OCI-LY7 (cell line): Measurements from ENCODE around the gene SRSF7. TPM values are rescaled to one million over a fixed set of nuclear protein-coding genes. Genes with fewer than 3 reads are reported as not detected.
A peak's percentile ranks its signal among the peaks of the same experiment; 100 is the strongest.

Source experiments
- BruUV-seq: library from RNA; stranded (reverse); fragments of 400-500 nt; replicated peaks from 2 replicates; lab custom pipeline; 2021; lab: Mats Ljungman, UMichigan
- CTCF ChIA-PET: fragments of 300-600 bp; sonication (Branson Sonifier 250); formaldehyde crosslinking; loops from one replicate; lab custom pipeline; 2022; ENCODE audit warnings: antibody characterized with exemption; ENCODE audit not compliant: unreplicated experiment; lab: Charles Lee
- POLR2A ChIA-PET: fragments of 300-600 bp; sonication (Branson Sonifier 250); formaldehyde crosslinking; loops from one replicate; lab custom pipeline; 2022; ENCODE audit warnings: antibody characterized with exemption; lab: Charles Lee
- DNase-seq: peaks from one replicate; pipeline ENCODE4 v3.0.0-alpha.2; 2015; ENCODE audit warnings: low spot score
- H2AFZ ChIP-seq: fragments of 200-600 bp; sonication (generic), shearing (Covaris generic); 2 replicates; pipeline ENCODE4 v1.6.1; 2014; ENCODE audit warnings: mild to moderate bottlenecking, antibody characterized with exemption, low read length, moderate library complexity
- H3K27ac ChIP-seq: fragments of 200-600 bp; sonication (generic); 2 replicates; pipeline ENCODE4 v1.5.1; 2014; ENCODE audit warnings: mixed run types, low read depth, mild to moderate bottlenecking, moderate library complexity, low read length, inconsistent platforms; ENCODE audit not compliant: poor library complexity, severe bottlenecking
- H3K36me3 ChIP-seq: fragments of 200-600 bp; sonication (generic); 2 replicates; pipeline ENCODE4 v1.6.1; 2014; ENCODE audit warnings: mild to moderate bottlenecking, antibody characterized with exemption, low read length, moderate library complexity, mixed read lengths; ENCODE audit not compliant: insufficient read depth
- H3K4me1 ChIP-seq: fragments of 200-600 bp; sonication (generic); 2 replicates; pipeline ENCODE4 v1.5.1; 2014; ENCODE audit warnings: mild to moderate bottlenecking, low read length; ENCODE audit not compliant: insufficient read depth, poor library complexity, severe bottlenecking
- H3K4me2 ChIP-seq: fragments of 200-600 bp; sonication (generic); 2 replicates; pipeline ENCODE4 v1.6.1; 2014; ENCODE audit warnings: mild to moderate bottlenecking, low read length
- H3K4me3 ChIP-seq: fragments of 200-600 bp; sonication (generic); 2 replicates; pipeline ENCODE4 v1.5.1; 2014; ENCODE audit warnings: mild to moderate bottlenecking, low read depth, low read length; ENCODE audit not compliant: poor library complexity, severe bottlenecking
- H3K79me2 ChIP-seq: fragments of 200-600 bp; sonication (generic); 2 replicates; pipeline ENCODE4 v1.6.1; 2016; ENCODE audit warnings: low read depth, mild to moderate bottlenecking, low read length, moderate library complexity, mixed read lengths; ENCODE audit not compliant: insufficient read depth
- H3K9me2 ChIP-seq: fragments of 200-600 bp; sonication (generic); 2 replicates; pipeline ENCODE4 v1.6.1; 2016; ENCODE audit warnings: mild to moderate bottlenecking, low read length, mixed read lengths; ENCODE audit not compliant: insufficient read depth
- H3K9me3 ChIP-seq: fragments of 200-600 bp; sonication (generic); 2 replicates; pipeline ENCODE4 v1.6.1; 2014; ENCODE audit warnings: mild to moderate bottlenecking, mixed run types, low read length, mixed read lengths
- H4K20me1 ChIP-seq: fragments of 200-600 bp; sonication (generic); 2 replicates; pipeline ENCODE4 v1.6.1; 2014; ENCODE audit warnings: mild to moderate bottlenecking, antibody characterized with exemption, low read length, moderate library complexity, mixed read lengths; ENCODE audit not compliant: insufficient read depth
- EZH2phosphoT487 ChIP-seq: fragments of 200-600 bp; sonication (generic); IDR thresholded peaks from 2 replicates; pipeline ENCODE4 v1.6.1; 2018; ENCODE audit warnings: low read depth, borderline replicate concordance, mild to moderate bottlenecking, mixed run types, antibody characterized with exemption, low read length, moderate library complexity, mixed read lengths
- intact Hi-C: fragments of 100-400 bp; cut with micrococcal nuclease; formaldehyde crosslinking; loops from one replicate; pipeline ENCODE4 v1.10.0; 2022; ENCODE audit not compliant: unreplicated experiment
- total RNA-seq, 2 experiments: library from RNA; depleted of rRNA in 1 of 2; stranded (reverse); fragments of >200 nt in 1 of 2; shearing (Covaris generic) in 1 of 2; gene quantifications; 2 replicates each; pipeline ENCODE4 v1.2.3, GENCODE V29; 2014 to 2022
- TF ChIP-seq, protein P1 (sequence below): fragments of 200-600 bp; sonication (generic); conservative IDR thresholded peaks from 2 replicates; pipeline ENCODE4 v1.5.1; 2014; ENCODE audit warnings: mild to moderate bottlenecking, antibody characterized with exemption, low read length, moderate library complexity, mixed read lengths

The SRSF7 gene
- total RNA-seq, 2 experiments from 2014 or later = 320 to 337 TPM

DNA sequence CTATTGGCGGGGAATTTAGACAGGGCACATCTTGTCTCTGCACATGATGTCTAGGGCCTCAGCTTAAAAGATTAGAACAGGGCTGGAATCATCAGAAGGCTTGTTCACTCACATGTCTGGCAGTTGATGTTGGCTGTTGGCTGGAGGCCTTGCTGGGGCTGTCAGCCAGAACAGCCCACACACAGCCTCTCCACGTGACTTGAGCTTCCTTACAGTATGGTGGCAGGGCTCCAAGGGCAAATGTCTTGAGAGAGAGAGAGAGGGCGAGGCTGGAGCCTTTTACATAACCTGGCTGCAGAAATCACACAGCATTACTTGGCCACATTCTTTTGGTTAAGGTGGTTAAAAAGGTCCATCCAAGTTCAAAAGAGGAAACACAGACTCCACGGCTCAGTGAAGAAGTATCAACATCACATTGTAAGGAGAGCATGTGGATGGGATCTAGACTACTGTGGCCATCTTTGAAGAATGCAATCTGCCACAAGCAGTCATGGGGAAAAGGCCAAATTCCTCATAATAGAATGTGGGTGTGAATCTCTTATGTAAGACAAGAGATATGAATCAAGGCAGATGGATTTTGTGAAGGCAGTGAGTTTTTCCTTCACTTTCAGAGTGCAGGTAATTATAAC is 30.4 kb downstream of the SRSF7 start:
- no TSS peak for BruUV-seq
- H3K36me3 ChIP-seq = no peaks in the 10 kb centered on the region
- CTCF ChIA-PET = no interaction called here

DNA sequence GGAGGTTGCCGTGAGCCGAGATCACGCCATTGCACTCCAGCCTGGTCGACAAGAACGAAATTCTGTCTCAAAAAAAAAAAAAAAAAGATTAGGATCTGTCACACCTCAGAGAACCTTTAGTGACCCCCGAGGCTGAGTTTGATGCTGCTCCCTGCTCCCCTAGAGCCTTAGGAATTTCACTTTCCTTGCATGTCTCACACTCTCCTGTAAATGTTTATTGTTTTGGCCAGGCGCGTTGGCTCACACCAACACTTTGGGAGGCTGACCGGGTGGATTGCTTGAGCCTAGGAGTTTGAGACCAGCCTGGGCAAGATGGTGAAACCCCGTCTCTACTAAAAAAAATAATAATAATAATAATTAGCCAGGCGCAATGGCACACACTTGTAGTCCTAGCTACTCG is 31.5 kb downstream of the SRSF7 start:
- peaks cover 20% of the 10 kb centered on the region for H3K4me1 ChIP-seq
- H3K9me2 ChIP-seq = no peaks in the 10 kb centered on the region
- no peak overlapping the region for H3K4me3 ChIP-seq
- intact Hi-C loops = no loop called here
- no peak overlapping the region for H3K4me2 ChIP-seq
- ChIA-PET POLR2A (no interaction called here), CTCF (no interaction called here)
- H3K36me3 ChIP-seq = no peaks in the 10 kb centered on the region
- H3K79me2 ChIP-seq = no peaks in the 10 kb centered on the region
- no peaks in the 10 kb centered on the region for H3K9me3 ChIP-seq
- no TSS peak for BruUV-seq
- no peak overlapping the region for H3K27ac ChIP-seq
- no peak for DNase-seq
- no peak overlapping the region for H2AFZ ChIP-seq
- no peak for TF ChIP-seq EZH2phosphoT487
- TF ChIP-seq, protein P1, sequence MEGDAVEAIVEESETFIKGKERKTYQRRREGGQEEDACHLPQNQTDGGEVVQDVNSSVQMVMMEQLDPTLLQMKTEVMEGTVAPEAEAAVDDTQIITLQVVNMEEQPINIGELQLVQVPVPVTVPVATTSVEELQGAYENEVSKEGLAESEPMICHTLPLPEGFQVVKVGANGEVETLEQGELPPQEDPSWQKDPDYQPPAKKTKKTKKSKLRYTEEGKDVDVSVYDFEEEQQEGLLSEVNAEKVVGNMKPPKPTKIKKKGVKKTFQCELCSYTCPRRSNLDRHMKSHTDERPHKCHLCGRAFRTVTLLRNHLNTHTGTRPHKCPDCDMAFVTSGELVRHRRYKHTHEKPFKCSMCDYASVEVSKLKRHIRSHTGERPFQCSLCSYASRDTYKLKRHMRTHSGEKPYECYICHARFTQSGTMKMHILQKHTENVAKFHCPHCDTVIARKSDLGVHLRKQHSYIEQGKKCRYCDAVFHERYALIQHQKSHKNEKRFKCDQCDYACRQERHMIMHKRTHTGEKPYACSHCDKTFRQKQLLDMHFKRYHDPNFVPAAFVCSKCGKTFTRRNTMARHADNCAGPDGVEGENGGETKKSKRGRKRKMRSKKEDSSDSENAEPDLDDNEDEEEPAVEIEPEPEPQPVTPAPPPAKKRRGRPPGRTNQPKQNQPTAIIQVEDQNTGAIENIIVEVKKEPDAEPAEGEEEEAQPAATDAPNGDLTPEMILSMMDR = no peak
- no peaks in the 10 kb centered on the region for H4K20me1 ChIP-seq

More for the DNA sequence above, 30.4 kb downstream of the SRSF7 start:
- TF ChIP-seq EZH2phosphoT487 = no peak
- TF ChIP-seq, protein P1 = no peak
- Histone ChIP-seq H3K4me3 (no peak overlapping the region), H3K27ac (no peak overlapping the region), H3K79me2 (no peaks in the 10 kb centered on the region), H2AFZ (peak overlapping the region; percentile 39; the same call in 1 of the 2 replicates), H3K9me2 (no peaks in the 10 kb centered on the region), H3K4me2 (no peak overlapping the region), H3K9me3 (no peaks in the 10 kb centered on the region), H3K4me1 (peaks cover 20% of the 10 kb centered on the region), H4K20me1 (no peaks in the 10 kb centered on the region)
- intact Hi-C loops = no loop called here
- POLR2A ChIA-PET = no interaction called here
- no peak for DNase-seq

DNA sequence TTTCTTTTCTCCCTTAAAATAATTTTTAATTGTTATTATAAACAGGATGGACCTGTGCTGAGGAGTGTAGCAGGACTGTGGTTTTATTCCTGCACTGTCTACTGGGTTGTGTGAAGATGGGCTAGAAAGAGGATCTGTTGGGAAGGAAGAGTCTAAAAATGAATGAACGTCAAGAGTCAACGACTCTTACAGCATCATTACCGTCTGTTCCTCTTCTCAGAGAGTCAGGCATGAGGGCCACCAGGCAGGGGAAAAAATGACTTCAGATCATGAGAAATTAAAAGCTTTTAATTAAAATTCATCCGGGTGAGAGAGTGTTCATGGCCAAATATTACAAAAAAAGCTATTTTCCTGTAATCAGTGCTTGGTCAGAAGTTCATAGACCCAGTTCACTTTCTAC is 32.6 kb downstream of the SRSF7 start:
- H3K4me3 ChIP-seq = no peak overlapping the region
- BruUV-seq = no TSS peak
- H3K4me2 ChIP-seq = no peak overlapping the region
- H3K27ac ChIP-seq = no peak overlapping the region
- DNase-seq = no peak
- no peaks in the 10 kb centered on the region for H3K9me2 ChIP-seq
- intact Hi-C loops = no loop called here
- TF ChIP-seq, protein P1 = no peak
- no peak for TF ChIP-seq EZH2phosphoT487
- ChIA-PET CTCF (no interaction called here), POLR2A (interaction anchor here (0.6 to 0.8 kb wide), 2 partner anchors 14 to 114 kb away, joined by 4 read pairs; no protein-coding TSS in a partner anchor)
- H3K36me3 ChIP-seq = no peaks in the 10 kb centered on the region
- no peaks in the 10 kb centered on the region for H4K20me1 ChIP-seq
- no peaks in the 10 kb centered on the region for H3K79me2 ChIP-seq
- H3K9me3 ChIP-seq = no peaks in the 10 kb centered on the region
- H2AFZ ChIP-seq = no peak overlapping the region
- peaks cover 20% of the 10 kb centered on the region for H3K4me1 ChIP-seq
